DOHH2 (cell line): ENCODE results near the gene RGS3.

Experiments used
- CTCF ChIP-seq: fragments of 200-600 bp; sonication (generic); IDR thresholded peaks from one replicate; pipeline ENCODE4 v1.5.1; 2014; ENCODE audit warnings: antibody characterized with exemption, mild to moderate bottlenecking, low read depth, low read length; ENCODE audit not compliant: poor library complexity, severe bottlenecking
- EZH2phosphoT487 ChIP-seq: fragments of 200-600 bp; sonication (generic); IDR thresholded peaks from 2 replicates; pipeline ENCODE4 v1.6.1; 2017; ENCODE audit warnings: borderline replicate concordance, mild to moderate bottlenecking, antibody characterized with exemption, low read length, moderate library complexity, mixed read lengths

- no peak for TF ChIP-seq CTCF
- TF ChIP-seq EZH2phosphoT487, result no peak
These were observed 101.1 kb downstream of the RGS3 start for GRCh38 chr9:113564498-113565237.
